IgD-negative memory B cell (primary cell): ENCODE results near the gene TADA2B. TPM values are rescaled to one million over a fixed set of nuclear protein-coding genes. Genes with fewer than 3 reads are reported as not detected.

Source experiments
- H3K27ac Mint-ChIP-seq, 3 donors: one replicate each; pipeline ENCODE4 v1.8.0; 2020 to 2022; ENCODE audit warnings: mild to moderate bottlenecking in 3 of 3, mixed read lengths in 3 of 3, moderate library complexity in 1 of 3
- H3K27me3 Mint-ChIP-seq: one replicate; pipeline ENCODE4 v1.8.0; 2021; ENCODE audit warnings: mixed read lengths
- H3K36me3 Mint-ChIP-seq: one replicate; pipeline ENCODE4 v1.8.0; 2020; ENCODE audit warnings: mild to moderate bottlenecking, mixed read lengths
- H3K4me1 Mint-ChIP-seq, 3 donors: one replicate each; pipeline ENCODE4 v1.8.0; 2020 to 2022; ENCODE audit warnings: mixed read lengths in 3 of 3, mild to moderate bottlenecking in 1 of 3
- H3K4me3 Mint-ChIP-seq, 4 donors: one replicate each; pipeline ENCODE4 v1.8.0; 2020 to 2022; ENCODE audit warnings: mild to moderate bottlenecking in 4 of 4, mixed read lengths in 4 of 4, moderate library complexity in 3 of 4
- H3K9me3 Mint-ChIP-seq, 3 donors: one replicate each; pipeline ENCODE4 v1.8.0; 2020 to 2021; ENCODE audit warnings: mixed read lengths in 3 of 3, mild to moderate bottlenecking in 1 of 3
- polyA plus RNA-seq: library from polyadenylated mRNA; unstranded; fragments of 300-500 nt; fragmentation: Illumina TruSeq; gene quantifications from one replicate; pipeline ENCODE4 v1.2.3, GENCODE V29; 2021

The TADA2B gene
- polyA plus RNA-seq = 4.7 TPM

- peak within 1 kb of the TSS; percentile 83 to 95 (median 87) for H3K27ac Mint-ChIP-seq
- no peaks in the 10 kb centered on the region for H3K9me3 Mint-ChIP-seq
- H3K27me3 Mint-ChIP-seq = no peaks in the 10 kb centered on the region
- no peaks in the 10 kb centered on the region for H3K36me3 Mint-ChIP-seq
- peaks cover 32 to 39% (median 39%) of the 10 kb centered on the region in 3 donors for H3K4me1 Mint-ChIP-seq
- peak within 1 kb of the TSS; percentile 90 to 96 (median 92) for H3K4me3 Mint-ChIP-seq
These were observed at the start of gene TADA2B for GRCh38 chr4:7043284-7044136. TSS of gene TADA2B (plus strand) at chr4:7043372. CDS start at chr4:7043580, 208 bp downstream.

- Mint-ChIP-seq H3K27me3 (no peaks in the 10 kb centered on the region), H3K9me3 (no peaks in the 10 kb centered on the region), H3K4me3 (no peak overlapping the region), H3K27ac (no peak overlapping the region), H3K4me1 (peaks cover 17 to 19% (median 18%) of the 10 kb centered on the region in 3 donors), H3K36me3 (peaks cover 4% of the 10 kb centered on the region)
These were observed 46.7 kb upstream of the TADA2B start for GRCh38 chr4:6996481-6996880.

DNA sequence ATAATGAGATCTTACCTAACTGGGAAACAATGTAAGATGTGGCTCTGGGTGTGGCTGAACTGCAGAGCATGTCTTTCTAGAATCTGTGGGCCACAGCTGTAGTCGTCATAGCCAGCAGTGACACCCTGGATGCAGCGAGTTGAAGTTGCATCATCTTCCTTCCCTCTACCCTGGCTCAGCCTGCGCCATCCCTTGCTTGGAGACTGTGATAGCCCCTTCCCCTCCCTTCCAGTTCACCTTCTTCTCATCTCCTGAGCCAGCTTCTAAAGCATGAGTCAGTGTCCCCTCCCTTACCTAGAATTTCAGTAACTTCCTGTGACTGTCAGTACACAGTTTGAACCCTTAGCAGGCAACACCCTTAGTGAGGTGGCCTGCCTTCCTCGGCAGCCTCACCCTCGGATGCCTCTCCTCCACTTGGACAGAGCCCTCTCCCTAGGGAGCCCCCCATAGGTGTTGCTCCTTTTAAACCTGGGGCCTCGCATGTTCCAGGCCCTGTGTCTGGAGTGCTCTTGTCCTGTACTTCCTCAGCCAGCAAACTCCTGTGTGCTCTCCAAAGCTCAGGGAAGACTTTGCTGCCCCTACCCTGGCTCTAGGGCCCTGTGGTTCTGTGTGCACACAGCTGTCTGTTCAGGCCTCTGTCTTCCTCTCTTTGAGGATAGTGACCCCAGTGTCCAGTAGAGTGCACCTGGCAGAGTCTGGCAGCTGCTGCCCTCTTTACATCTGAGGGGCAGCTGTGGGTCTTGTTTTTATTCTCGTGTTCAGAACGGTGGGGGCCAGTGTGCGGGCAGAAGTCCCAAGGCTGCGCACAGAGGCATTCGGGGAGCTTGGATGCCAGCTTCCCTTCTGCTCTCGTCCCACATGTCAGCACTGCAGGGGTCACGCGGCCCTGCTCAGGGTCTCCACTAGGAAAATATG lies 43.7 kb upstream of the TADA2B start:
- H3K4me1 Mint-ChIP-seq = peaks cover 0 to 3% (median 0%) of the 10 kb centered on the region in 3 donors
- H3K36me3 Mint-ChIP-seq = peaks cover 2% of the 10 kb centered on the region
- H3K27ac Mint-ChIP-seq = peak overlapping the region in 2 of 3 donors; percentile 60 to 61
- H3K9me3 Mint-ChIP-seq = no peaks in the 10 kb centered on the region
- no peak overlapping the region for H3K4me3 Mint-ChIP-seq
- H3K27me3 Mint-ChIP-seq = no peaks in the 10 kb centered on the region

- peaks cover 5% of the 10 kb centered on the region for H3K36me3 Mint-ChIP-seq
- H3K9me3 Mint-ChIP-seq = no peaks in the 10 kb centered on the region
These were observed 42.6 kb upstream of the TADA2B start for GRCh38 chr4:7000421-7001176.

GRCh38 chr4:7001271-7001670 lies 41.9 kb upstream of the TADA2B start:
- peak overlapping the region in 1 of 3 donors; percentile 75 for H3K27ac Mint-ChIP-seq
- H3K36me3 Mint-ChIP-seq = peaks cover 5% of the 10 kb centered on the region
- H3K9me3 Mint-ChIP-seq = no peaks in the 10 kb centered on the region
- no peak overlapping the region for H3K4me3 Mint-ChIP-seq
- peaks cover 0 to 3% (median 0%) of the 10 kb centered on the region in 3 donors for H3K4me1 Mint-ChIP-seq
- H3K27me3 Mint-ChIP-seq = no peaks in the 10 kb centered on the region

More at GRCh38 chr4:7000421-7001176, 42.6 kb upstream of the TADA2B start:
- no peaks in the 10 kb centered on the region for H3K27me3 Mint-ChIP-seq
- no peak overlapping the region for H3K4me3 Mint-ChIP-seq
- H3K4me1 Mint-ChIP-seq = peaks cover 0 to 3% (median 0%) of the 10 kb centered on the region in 3 donors
- H3K27ac Mint-ChIP-seq = peak overlapping the region in 1 of 3 donors; percentile 60

DNA sequence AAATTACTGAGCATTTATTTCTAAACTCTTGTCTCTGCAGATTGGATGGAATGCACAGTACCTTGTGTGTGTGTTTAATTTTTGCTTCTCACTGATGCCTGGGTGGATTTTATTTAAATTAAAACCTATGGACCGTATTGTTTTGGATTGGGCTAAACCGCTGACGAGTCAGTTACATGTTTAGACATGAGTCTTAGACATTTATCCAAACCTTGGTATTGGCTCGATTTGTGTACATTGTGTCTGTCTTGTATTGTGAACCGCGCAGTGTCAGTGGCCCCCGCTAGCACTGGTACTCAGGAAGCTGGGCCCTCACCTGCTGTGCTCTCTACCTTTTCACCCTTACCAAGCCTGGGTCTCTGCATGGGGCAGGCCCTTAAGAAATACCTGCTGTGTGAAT lies 40.8 kb upstream of the TADA2B start:
- peaks cover 5% of the 10 kb centered on the region for H3K36me3 Mint-ChIP-seq
- H3K4me1 Mint-ChIP-seq = peaks cover 0 to 3% (median 0%) of the 10 kb centered on the region in 3 donors
- H3K27me3 Mint-ChIP-seq = no peaks in the 10 kb centered on the region
- H3K4me3 Mint-ChIP-seq = no peak overlapping the region
- no peak overlapping the region for H3K27ac Mint-ChIP-seq
- H3K9me3 Mint-ChIP-seq = no peaks in the 10 kb centered on the region

GRCh38 chr4:7003176-7003878 lies 39.8 kb upstream of the TADA2B start:
- Mint-ChIP-seq H3K27me3 (no peaks in the 10 kb centered on the region), H3K9me3 (no peaks in the 10 kb centered on the region), H3K4me1 (peaks cover 0 to 3% (median 0%) of the 10 kb centered on the region in 3 donors), H3K4me3 (no peak overlapping the region), H3K36me3 (peaks cover 4% of the 10 kb centered on the region), H3K27ac (peak overlapping the region in 1 of 3 donors; percentile 22)

DNA sequence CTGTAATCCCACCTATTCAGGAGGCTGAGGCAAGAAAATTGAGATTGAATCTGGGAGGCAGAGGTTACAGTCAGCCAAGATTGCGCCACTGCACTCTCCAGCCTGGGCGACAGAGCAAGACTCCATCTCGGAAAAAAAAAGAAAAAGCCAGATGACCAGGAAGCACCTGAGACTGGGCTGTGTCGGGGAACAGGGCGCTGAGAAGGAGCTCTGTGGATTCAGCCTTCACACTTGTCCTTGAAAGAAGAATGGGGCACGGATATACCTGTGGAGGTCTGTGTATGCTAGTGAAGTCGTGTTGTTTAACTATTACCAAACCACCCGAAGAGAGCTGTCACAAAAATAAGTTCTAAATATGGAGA lies 39.3 kb upstream of the TADA2B start:
- Mint-ChIP-seq H3K4me3 (no peak overlapping the region), H3K27me3 (no peaks in the 10 kb centered on the region), H3K4me1 (peaks cover 0 to 3% (median 0%) of the 10 kb centered on the region in 3 donors), H3K36me3 (peaks cover 4% of the 10 kb centered on the region), H3K9me3 (no peaks in the 10 kb centered on the region), H3K27ac (no peak overlapping the region)

GRCh38 chr4:7004331-7004730 lies 38.8 kb upstream of the TADA2B start:
- H3K27me3 Mint-ChIP-seq = no peaks in the 10 kb centered on the region
- no peaks in the 10 kb centered on the region for H3K4me1 Mint-ChIP-seq
- H3K36me3 Mint-ChIP-seq = peaks cover 4% of the 10 kb centered on the region
- no peak overlapping the region for H3K27ac Mint-ChIP-seq
- no peaks in the 10 kb centered on the region for H3K9me3 Mint-ChIP-seq
- no peak overlapping the region for H3K4me3 Mint-ChIP-seq

GRCh38 chr4:7005571-7005970 lies 37.6 kb upstream of the TADA2B start:
- H3K27me3 Mint-ChIP-seq = no peaks in the 10 kb centered on the region
- H3K27ac Mint-ChIP-seq = no peak overlapping the region
- peaks cover 11% of the 10 kb centered on the region for H3K36me3 Mint-ChIP-seq
- H3K4me3 Mint-ChIP-seq = no peak overlapping the region
- H3K9me3 Mint-ChIP-seq = no peaks in the 10 kb centered on the region
- no peaks in the 10 kb centered on the region for H3K4me1 Mint-ChIP-seq

- H3K9me3 Mint-ChIP-seq = no peaks in the 10 kb centered on the region
- peaks cover 14% of the 10 kb centered on the region for H3K36me3 Mint-ChIP-seq
- no peak overlapping the region for H3K27ac Mint-ChIP-seq
- H3K27me3 Mint-ChIP-seq = no peaks in the 10 kb centered on the region
- H3K4me1 Mint-ChIP-seq = no peaks in the 10 kb centered on the region
- no peak overlapping the region for H3K4me3 Mint-ChIP-seq
These were observed 36.8 kb upstream of the TADA2B start for GRCh38 chr4:7006411-7006810.

DNA sequence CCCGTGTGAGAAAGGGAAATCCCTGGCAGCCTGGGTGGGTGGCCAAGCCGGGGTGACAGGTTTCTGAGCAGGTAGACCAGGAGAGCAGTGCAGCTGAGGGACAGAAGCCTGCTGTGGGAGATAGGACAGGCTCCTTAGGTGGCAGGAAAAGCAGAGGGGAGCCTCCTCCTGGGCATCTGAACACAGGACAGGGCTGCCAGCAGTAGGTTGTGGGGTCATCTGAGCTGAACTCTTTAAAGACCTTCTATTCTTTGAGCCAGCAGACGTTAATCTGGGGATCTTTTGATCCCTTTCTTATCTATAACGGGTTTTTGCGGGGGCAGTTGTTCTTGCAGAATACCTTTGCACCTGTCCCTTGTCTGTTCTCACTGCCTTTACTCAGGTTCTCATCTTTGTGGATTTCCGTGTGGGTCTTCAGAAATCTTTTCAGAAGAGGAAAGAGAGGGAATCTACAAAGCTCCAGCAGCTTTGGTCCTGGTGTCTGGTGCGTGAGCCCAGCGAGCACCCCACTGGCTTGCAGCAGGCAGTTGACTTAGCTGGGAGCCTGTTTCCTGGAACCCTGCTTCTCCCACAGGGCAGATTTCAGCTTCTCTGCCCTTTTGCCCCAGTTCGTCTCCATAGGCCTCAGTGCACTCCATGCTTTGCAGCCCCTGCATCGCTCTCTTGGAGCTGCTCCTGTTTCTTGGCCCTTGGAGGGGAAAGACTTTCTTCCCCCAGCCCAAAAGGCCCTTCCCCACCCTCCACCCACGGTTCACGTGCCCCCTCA lies 35.8 kb upstream of the TADA2B start:
- Mint-ChIP-seq H3K27ac (no peak overlapping the region), H3K4me1 (peaks cover 0 to under 1% (median 0%) of the 10 kb centered on the region in 3 donors), H3K27me3 (no peaks in the 10 kb centered on the region), H3K4me3 (no peak overlapping the region), H3K36me3 (peaks cover 15% of the 10 kb centered on the region), H3K9me3 (no peaks in the 10 kb centered on the region)

DNA sequence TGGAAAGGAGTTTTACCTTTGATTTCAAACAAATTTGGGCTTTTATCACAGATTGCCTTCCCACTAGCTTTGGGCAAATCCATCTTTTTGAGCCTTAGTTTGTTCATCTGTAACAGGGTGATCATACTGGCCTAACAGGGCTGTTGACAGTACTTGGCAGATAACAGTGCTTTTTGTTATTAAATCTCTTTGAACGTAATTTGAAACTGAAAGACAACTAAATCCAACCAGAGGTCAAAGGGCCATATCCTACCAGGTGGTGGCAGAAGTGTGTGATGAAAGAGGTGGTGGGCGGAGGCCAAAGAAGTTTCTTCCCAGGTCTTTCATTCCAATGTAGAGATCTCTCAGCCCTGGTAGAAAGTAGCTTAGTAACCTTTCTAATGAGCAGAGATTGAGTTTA lies 35.2 kb upstream of the TADA2B start:
- Mint-ChIP-seq H3K9me3 (no peaks in the 10 kb centered on the region), H3K27ac (peak overlapping the region in 1 of 3 donors; percentile 46), H3K4me1 (peaks cover 0 to 4% (median under 1%) of the 10 kb centered on the region in 3 donors), H3K4me3 (no peak overlapping the region), H3K27me3 (no peaks in the 10 kb centered on the region), H3K36me3 (peaks cover 16% of the 10 kb centered on the region)
